ENCODE measurements around the gene PFN4. TPM values are rescaled to one million over a fixed set of nuclear protein-coding genes. Genes with fewer than 3 reads are reported as not detected.
"Not testable (repeated sequence)": the region's sequence is repeated elsewhere in the genome, so short reads cannot be mapped to it uniquely, and the experiment has no call there.

The PFN4 gene
- total RNA-seq, 1 experiment from 2014 or later, result not detected

DNA sequence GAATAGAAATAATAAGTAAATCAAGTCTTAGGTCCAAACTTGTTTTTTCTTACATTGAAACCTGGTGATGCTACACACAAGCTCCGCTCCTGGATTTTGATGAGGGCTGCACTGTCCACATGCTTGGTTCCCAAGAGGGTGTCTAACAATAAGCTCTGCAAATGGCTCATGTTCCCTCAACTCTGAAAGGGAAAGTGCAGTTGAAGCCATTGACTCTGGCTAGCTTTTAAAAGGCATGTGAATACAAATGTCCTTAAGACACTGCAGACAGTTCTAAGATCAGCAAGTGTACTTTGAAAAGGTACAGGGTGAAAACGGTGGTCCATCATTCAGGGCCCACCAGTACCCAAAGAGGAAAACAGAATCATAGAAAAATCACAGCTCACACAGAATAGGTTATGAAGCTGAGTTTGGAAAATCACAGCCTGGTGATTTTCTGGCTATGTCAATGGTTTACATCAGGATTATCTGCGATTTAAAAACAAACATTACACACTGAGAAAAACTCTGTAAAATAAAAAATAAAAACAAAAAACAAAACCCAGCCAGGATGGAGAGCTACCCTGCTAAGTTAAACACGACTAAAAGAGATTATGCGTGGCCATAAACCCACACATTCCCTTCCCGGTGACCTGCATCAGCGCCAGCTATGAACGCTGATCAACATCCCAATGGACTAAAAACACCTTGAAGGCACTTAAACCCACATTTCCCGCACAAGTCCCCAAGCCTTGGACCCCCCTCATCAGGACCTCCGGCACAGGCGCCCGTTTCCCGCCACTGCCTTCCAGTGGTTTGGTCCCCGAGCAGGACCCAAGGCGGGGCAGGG lies 554 bp downstream of the PFN4 start:
- DNase-seq, result no peak
- Histone ChIP-seq H3K9me3 (no peaks in the 10 kb centered on the region), H3K27me3 (no peaks in the 10 kb centered on the region), H3K36me3 (no peaks in the 10 kb centered on the region), H3K4me3 (peak overlapping the region; percentile 72)

DNA sequence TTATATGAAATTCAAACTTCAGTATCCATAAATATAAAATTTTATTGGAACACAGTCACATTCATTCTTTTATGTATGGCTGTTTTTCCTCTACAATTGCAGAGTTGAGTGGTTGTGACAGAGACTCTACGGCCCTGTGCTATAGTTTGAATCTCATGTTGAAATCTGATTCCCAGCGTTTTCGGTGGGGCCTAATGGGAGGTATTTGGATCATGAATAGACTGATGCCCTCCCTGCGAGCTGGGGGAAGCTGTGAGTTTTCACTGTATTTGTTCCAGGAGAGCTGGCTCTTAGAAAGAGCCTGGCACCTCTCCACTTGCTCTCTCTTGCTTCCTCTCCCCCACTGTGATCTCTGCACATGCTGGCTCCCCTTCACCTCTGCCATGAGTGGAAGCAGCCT lies 1.7 kb downstream of the PFN4 start:
- H3K36me3 ChIP-seq, result no peaks in the 10 kb centered on the region

DNA sequence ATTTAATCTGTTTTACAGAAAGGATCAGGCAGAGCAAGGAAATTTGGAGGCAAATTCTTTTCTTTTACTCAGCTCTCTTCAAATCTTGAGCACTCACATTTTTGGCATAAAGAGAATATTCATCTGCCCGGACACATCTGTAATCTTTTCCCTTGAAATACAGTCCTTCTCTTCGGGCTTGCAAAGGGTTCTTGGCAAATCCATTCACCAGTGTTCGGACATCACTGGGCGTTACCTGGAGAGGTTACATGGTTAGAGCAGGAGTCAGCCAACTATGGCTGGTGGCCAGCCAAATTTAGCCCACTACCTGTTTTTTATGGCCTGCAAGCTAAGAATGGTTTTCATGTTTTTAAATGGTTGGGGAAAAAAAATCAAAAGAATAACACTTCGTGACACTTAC lies 2.1 kb downstream of the PFN4 start:
- H3K9me3 ChIP-seq, result no peaks in the 10 kb centered on the region
- no peaks in the 10 kb centered on the region for H3K27me3 ChIP-seq
- DNase-seq, result no peak
- H3K4me3 ChIP-seq, result no peak overlapping the region
- H3K36me3 ChIP-seq, result no peaks in the 10 kb centered on the region

More for the DNA sequence above, 1.7 kb downstream of the PFN4 start:
- no peak overlapping the region for H3K4me3 ChIP-seq
- no peaks in the 10 kb centered on the region for H3K9me3 ChIP-seq
- DNase-seq, result no peak
- no peaks in the 10 kb centered on the region for H3K27me3 ChIP-seq

DNA sequence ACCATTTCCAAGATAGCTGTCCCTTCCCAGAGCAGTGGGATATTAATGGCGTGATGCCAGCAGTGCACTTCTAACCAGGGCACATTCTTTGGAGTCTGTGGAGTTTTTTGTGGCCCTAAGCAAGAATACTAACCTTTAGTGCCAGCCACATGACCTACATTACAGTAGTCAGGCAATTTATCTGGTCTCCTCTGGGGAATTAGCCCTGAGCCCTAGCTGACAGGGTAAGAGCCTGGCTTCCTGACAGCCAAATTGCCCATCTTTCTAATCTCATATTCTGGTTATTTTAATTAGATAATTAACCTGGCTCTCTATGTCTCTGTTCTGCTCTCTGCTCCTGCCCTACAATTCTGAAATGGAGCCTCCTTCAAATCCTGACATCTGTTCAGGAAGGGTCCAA lies 5.2 kb downstream of the PFN4 start:
- no peaks in the 10 kb centered on the region for H3K9me3 ChIP-seq
- H3K4me3 ChIP-seq, result no peak overlapping the region
- no peak for DNase-seq
- no peaks in the 10 kb centered on the region for H3K36me3 ChIP-seq
- no peaks in the 10 kb centered on the region for H3K27me3 ChIP-seq

DNA sequence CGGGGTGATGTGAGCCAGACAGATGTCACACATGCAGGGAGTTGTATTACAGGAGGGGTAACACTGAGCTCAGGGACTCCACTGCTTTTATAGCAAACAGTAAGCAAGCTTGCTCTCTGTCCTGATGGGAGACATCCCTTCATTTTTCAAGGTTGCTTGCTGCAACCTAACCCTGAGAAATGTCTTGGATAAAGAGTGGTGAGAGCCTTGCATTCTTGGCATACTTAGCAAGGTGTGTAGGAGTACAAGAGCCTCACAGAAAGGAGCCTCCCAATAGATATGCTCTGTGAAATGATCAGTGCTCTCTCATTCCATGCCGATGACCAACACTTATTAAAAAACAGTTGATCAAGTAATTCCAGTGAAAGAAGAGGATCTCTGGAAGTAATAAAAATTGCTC lies 8.1 kb downstream of the PFN4 start:
- Histone ChIP-seq H3K9me3 (no peaks in the 10 kb centered on the region), H3K36me3 (no peaks in the 10 kb centered on the region), H3K4me3 (no peak overlapping the region), H3K27me3 (no peaks in the 10 kb centered on the region)
- no peak for DNase-seq

DNA sequence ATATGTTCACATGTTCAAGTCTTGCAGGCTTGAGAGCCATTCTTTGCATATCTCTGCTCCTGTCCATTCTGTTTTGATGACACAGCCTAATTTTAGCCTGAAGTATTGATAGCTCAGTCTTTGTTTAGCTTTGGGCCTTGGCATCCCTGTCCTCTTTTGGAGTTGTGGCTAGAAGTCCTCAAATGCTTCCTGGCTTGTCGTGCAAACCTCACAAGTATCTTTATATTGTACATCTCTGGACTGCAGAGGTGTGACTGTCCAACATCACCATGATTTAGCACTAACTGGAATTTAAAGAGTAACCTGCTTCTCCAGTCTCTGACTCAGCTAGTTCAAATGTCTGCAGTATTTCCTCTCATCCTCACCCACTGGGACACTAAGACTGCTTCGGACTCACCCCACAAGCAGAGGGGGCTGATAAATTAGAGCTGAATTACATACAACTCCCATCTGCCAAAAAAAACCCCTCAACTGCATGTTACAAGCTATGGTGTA lies 11.7 kb downstream of the PFN4 start:
- Histone ChIP-seq H3K27me3 (no peaks in the 10 kb centered on the region), H3K36me3 (no peaks in the 10 kb centered on the region), H3K4me3 (no peak overlapping the region), H3K9me3 (peaks cover 7% of the 10 kb centered on the region)
- DNase-seq, result no peak

DNA sequence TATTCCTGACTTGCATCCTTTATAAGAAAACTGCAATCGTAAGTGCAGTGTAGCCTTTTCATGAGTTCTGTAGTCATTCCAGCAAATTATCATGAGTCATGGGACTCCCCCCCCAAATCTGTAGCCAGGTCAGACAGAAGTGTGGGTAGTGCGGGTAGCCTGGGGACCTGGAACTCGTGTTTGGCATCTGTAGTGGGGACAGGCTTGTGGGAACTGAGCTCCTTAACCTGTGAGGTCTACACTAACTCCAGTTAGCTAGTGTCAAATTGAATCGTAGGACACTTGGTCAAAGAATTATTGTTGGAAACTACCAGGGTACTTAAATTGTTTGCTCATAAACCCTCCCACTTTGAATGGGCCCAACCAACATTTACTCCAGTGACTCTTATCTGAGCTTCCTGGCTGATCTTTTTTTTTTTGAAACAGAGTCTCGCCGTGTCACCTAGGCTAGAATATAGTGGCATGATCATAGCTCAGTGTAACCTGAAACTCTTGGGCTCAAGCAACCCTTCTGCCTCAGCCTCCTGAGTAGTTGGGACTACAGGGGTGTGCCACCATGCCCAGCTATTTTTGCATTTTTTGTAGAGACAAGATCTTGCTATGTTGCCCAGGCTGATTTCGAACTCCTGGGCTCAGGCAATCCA lies 12.4 kb downstream of the PFN4 start:
- DNase-seq, result no peak
- Histone ChIP-seq H3K4me3 (no peak overlapping the region), H3K27me3 (no peaks in the 10 kb centered on the region), H3K9me3 (peaks cover 7% of the 10 kb centered on the region), H3K36me3 (no peaks in the 10 kb centered on the region)

DNA sequence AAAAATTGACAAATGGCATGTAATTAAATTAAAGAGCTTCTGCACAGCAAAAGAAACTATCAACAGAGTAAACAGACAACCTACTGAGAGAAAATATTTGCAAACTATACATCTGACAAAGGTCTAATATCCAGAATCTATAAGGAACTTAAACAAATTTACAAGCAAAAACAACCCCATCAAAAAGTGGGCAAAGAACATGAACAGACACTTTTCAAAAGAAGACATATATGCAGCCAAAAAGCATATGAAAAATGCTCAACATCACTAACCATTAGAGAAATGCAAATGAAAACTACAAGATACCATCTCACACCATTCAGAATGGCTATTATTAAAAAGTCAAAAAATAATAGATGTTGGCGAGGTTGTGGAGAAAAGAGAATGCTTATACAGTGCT lies 13.7 kb downstream of the PFN4 start:
- not testable (repeated sequence) for H3K4me3 ChIP-seq, H3K36me3 ChIP-seq, H3K27me3 ChIP-seq, H3K9me3 ChIP-seq, DNase-seq

DNA sequence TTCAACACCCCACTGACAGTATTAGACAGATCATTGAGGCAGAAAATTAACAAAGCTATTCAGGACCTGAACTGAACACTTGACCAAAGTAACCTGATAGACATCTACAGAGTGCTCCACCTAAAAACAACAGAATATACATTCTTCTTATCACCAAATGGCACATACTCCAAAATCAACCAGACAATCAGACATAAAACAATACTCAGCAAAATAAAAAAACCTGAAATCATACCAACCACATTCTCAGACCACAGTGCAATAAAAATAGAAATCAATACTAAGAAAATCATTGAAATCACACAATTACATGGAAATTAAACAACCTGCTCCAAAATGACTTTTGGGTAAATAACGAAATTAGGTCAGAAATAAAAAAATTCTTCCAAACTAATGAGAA lies 15.8 kb downstream of the PFN4 start:
- H3K4me3 ChIP-seq, result no peak overlapping the region
- H3K27me3 ChIP-seq, result no peaks in the 10 kb centered on the region
- H3K9me3 ChIP-seq, result peaks cover 7% of the 10 kb centered on the region
- no peaks in the 10 kb centered on the region for H3K36me3 ChIP-seq
- DNase-seq, result no peak

DNA sequence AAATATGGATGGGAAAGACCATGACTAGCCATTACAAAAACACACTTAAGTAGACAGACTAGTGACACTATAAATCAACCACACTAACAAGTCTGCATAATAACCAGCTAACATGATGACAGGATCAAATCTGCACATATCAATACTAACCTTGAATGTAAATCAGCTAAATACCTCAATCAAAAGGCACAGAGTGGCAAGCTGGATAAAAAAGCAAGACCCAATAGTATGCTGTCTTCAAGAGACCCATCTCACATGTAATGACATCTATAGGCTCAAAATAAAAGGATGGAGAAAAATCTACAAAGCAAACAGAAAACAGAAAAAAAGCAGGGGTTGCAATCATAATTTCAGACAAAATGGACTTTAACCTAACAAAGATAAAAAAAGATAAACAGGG lies 16.3 kb downstream of the PFN4 start:
- H3K27me3 ChIP-seq, result no peaks in the 10 kb centered on the region
- DNase-seq, result no peak
- H3K9me3 ChIP-seq, result peaks cover 7% of the 10 kb centered on the region
- H3K4me3 ChIP-seq, result no peak overlapping the region
- no peaks in the 10 kb centered on the region for H3K36me3 ChIP-seq

DNA sequence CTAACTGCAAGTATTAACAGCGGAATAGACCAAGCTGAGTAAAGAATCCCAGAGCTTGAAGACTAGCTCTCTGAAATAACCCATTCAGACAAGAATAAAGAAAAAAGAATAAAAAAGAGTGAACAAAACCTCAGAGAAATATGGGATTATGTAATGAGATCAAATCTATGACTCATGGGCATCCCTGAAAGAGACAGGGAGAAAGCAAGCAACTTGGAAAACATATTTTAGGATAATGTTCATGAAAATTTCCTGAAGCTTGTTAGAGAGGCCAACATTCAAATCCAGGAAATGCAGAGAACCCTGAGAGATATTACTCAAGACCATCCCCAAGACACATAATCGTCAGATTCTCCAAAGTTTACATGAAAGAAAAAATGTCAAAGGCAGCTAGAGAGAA lies 17.3 kb downstream of the PFN4 start:
- H3K36me3 ChIP-seq, result no peaks in the 10 kb centered on the region
- no peak for DNase-seq
- peaks cover 7% of the 10 kb centered on the region for H3K9me3 ChIP-seq
- no peaks in the 10 kb centered on the region for H3K27me3 ChIP-seq
- no peak overlapping the region for H3K4me3 ChIP-seq

DNA sequence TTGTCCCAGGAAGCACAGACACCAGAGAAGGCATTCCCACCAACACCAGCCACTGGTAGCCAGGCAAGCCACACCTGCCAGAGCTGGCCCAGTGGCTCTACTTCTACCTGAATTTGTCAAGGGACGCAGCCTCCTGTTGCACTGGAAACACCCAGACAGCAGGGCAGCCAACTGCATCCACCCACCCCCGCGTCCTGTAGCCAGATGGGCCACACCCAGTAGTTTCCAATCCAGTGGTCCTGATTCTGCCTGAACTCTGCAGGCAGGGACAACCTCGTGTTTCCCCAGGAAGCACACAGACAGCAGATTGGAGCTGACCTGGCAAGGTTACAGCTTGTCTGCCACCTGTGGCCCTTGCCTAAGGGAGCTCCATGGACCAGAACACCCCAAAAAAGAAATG lies 18.2 kb downstream of the PFN4 start:
- peaks cover 7% of the 10 kb centered on the region for H3K9me3 ChIP-seq
- no peak for DNase-seq
- H3K36me3 ChIP-seq, result no peaks in the 10 kb centered on the region
- no peak overlapping the region for H3K4me3 ChIP-seq
- H3K27me3 ChIP-seq, result no peaks in the 10 kb centered on the region

DNA sequence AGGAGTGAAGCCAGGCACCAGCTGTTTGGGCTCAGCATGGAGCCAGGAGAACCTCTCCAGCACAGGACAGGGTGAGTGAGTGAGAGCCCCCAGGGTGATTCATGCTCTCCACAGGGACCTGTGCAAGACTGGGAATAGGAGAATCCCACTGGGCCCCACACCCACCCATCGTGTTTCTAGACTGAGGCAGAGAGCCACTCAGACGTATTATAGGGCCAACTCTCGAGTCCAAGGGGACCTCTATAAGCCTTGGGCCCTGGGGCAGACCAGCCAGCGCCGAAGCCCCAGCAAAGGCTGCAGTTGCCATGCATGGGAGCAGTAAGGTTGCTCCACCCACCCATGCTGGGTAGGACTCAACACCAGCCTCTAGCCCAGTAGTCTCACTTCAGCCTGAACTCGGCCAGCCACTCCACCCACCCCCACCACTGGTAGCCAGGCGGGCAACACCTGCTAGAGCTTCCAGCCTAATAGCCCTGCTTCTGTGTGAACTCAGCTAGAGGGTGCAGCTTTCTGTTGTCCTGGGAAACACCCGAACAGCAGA lies 19.0 kb downstream of the PFN4 start:
- DNase-seq, result no peak
- Histone ChIP-seq H3K36me3 (no peaks in the 10 kb centered on the region), H3K4me3 (no peak overlapping the region), H3K27me3 (no peaks in the 10 kb centered on the region), H3K9me3 (peaks cover 7% of the 10 kb centered on the region)

DNA sequence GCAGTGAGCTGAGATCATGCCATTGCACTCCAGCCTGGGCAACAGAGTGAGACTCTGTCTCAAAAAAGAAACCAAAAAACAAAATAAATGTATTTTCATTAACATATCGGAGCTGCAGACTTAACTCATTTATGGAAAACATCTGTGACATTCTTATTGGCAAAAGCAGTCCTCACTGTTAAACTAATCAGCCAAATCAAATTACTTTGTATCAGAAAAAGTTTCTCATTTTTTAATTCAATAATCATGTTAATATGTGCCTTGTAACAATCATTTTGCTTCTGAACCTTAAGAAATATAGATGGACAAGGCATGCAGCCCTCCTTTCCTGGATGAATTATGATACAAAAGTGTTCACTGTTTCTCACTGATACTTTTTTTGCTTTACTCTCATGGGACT lies 20.5 kb downstream of the PFN4 start:
- peaks cover 4% of the 10 kb centered on the region for H3K9me3 ChIP-seq
- no peaks in the 10 kb centered on the region; the same call in 1 of the 2 replicates for H3K36me3 ChIP-seq
- DNase-seq, result no peak
- no peaks in the 10 kb centered on the region for H3K27me3 ChIP-seq
- no peak overlapping the region for H3K4me3 ChIP-seq

DNA sequence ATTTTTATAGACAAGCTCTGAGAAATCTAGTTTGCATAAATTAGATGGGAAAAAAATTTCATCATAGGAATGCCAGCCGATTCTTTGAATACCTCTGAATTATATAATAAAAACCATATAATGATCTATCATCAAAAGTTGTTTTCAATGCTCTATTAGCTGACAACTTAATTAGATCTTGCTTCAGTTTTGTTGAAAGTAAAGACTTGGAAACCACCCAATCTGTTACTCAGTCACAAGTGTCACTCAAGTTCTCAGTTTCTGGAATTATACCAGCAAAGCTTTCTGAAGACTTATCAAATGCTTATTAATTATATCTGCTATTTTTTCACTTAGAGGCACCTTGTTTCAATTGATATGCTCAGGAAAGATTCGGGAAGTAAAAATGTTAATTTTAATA lies 21.1 kb downstream of the PFN4 start:
- peaks cover 3% of the 10 kb centered on the region for H3K9me3 ChIP-seq
- no peak overlapping the region for H3K4me3 ChIP-seq
- no peaks in the 10 kb centered on the region for H3K27me3 ChIP-seq
- DNase-seq, result no peak
- no peaks in the 10 kb centered on the region; the same call in 1 of the 2 replicates for H3K36me3 ChIP-seq

DNA sequence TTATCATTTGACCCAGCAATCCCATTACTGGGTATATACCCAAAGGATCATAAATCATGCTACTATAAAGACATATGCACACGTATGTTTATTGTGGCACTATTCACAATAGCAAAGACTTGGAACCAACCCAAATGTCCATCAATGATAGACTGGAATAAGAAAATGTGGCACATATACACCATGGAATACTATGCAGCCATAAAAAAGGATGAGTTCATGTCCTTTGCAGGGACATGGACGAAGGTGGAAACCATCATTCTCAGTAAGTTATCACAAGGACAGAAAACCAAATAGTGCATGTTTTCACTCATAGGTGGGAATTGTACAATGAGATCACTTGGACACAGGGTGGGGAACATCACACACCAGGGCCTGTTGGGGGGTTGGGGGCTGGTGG lies 22.4 kb downstream of the PFN4 start:
- H3K9me3 ChIP-seq, H3K27me3 ChIP-seq, H3K36me3 ChIP-seq, DNase-seq, H3K4me3 ChIP-seq: not testable (repeated sequence)

DNA sequence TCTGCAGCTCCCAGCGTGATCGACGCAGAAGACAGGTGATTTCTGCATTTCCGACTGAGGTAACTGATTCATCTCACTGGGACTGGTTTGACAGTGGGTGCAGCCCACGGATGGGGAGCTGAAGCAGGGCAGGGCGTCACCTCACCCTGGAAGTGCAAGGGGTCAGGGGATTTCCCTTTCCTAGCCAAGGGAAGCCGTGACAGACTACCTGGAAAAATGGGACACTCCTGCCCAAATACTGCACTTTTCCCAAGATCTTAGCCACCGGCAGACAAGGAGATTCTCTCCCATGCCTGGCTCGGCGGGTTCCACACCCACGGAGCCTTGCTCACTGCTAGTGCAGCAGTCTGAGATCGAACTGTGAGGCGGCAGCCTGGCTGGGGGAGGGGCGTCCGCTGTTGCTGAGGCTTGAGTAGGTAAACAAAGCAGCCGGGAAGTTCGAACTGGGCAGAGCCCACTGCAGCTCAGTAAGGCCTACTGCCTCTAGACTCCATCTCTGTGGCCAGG lies 27.9 kb downstream of the PFN4 start:
- H3K9me3 ChIP-seq, DNase-seq, H3K27me3 ChIP-seq, H3K36me3 ChIP-seq, H3K4me3 ChIP-seq: not testable (repeated sequence)

All from MG63 (cell line).